Suppressor macrophage (primary cell): ENCODE measurements around the gene TAF3.
"Not testable (repeated sequence)": the region's sequence is repeated elsewhere in the genome, so short reads cannot be mapped to it uniquely, and the experiment has no call there.

Source experiments
- DNase-seq, 4 experiments: peaks; one replicate each; pipeline ENCODE4 v3.0.0-alpha.2; 2020 to 2022
- total RNA-seq, 17 experiments: gene quantifications; one replicate each; lab custom pipeline; 2026; ENCODE audit warnings: mixed read lengths in 6 of 17, inconsistent platforms in 3 of 17; lab: John Stamatoyannopoulos, UW

Gene TAF3, protein sequence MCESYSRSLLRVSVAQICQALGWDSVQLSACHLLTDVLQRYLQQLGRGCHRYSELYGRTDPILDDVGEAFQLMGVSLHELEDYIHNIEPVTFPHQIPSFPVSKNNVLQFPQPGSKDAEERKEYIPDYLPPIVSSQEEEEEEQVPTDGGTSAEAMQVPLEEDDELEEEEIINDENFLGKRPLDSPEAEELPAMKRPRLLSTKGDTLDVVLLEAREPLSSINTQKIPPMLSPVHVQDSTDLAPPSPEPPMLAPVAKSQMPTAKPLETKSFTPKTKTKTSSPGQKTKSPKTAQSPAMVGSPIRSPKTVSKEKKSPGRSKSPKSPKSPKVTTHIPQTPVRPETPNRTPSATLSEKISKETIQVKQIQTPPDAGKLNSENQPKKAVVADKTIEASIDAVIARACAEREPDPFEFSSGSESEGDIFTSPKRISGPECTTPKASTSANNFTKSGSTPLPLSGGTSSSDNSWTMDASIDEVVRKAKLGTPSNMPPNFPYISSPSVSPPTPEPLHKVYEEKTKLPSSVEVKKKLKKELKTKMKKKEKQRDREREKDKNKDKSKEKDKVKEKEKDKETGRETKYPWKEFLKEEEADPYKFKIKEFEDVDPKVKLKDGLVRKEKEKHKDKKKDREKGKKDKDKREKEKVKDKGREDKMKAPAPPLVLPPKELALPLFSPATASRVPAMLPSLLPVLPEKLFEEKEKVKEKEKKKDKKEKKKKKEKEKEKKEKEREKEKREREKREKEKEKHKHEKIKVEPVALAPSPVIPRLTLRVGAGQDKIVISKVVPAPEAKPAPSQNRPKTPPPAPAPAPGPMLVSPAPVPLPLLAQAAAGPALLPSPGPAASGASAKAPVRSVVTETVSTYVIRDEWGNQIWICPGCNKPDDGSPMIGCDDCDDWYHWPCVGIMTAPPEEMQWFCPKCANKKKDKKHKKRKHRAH
- total RNA-seq: 4.2 to 18.8 (median 10.1) reads per million in 17 experiments

DNA sequence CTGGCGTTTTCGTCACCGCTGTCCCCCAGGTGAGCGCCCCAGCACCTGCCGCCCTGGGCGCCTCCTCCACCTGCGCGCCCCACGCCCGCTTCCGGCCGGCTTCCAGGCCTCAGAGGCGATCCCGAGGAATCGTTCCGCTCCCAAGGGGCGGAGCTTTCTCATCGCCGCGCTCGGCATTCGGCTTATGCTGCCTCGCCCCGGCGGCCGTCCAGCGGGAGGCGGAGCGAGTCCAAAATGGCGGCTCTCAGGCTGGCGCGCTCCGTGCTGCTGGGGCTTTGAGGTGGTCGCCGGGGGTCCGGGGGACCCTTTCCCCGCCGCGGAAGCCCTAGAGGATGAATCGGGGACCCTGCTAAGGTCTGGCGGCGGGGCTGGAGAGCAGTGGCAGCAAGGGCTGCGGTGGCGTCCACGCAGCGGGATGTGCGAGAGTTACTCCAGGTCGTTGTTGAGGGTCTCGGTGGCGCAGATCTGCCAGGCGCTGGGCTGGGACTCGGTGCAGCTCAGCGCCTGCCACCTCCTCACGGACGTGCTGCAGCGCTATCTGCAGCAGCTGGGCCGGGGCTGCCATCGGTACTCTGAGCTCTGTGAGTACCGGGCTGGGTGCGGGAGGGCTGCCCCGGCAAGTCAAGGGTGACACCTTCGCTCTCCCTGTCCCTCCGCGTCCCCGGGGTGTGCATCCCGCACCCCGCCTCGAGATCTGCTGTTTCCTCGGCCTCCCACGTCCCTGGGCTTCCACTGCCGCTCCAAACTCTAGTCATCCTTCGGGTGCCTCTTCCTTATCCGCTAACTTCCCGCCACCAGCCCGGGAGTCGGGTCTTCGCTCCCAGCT lies at the start of gene TAF3:
Gene TAF3 (plus strand): TSS at position 211 of the 826 bp plus-strand sequence. CDS start 205 bp downstream, at position 416.
- DNase-seq: peak; percentile 92 to 96 (median 94)

DNA sequence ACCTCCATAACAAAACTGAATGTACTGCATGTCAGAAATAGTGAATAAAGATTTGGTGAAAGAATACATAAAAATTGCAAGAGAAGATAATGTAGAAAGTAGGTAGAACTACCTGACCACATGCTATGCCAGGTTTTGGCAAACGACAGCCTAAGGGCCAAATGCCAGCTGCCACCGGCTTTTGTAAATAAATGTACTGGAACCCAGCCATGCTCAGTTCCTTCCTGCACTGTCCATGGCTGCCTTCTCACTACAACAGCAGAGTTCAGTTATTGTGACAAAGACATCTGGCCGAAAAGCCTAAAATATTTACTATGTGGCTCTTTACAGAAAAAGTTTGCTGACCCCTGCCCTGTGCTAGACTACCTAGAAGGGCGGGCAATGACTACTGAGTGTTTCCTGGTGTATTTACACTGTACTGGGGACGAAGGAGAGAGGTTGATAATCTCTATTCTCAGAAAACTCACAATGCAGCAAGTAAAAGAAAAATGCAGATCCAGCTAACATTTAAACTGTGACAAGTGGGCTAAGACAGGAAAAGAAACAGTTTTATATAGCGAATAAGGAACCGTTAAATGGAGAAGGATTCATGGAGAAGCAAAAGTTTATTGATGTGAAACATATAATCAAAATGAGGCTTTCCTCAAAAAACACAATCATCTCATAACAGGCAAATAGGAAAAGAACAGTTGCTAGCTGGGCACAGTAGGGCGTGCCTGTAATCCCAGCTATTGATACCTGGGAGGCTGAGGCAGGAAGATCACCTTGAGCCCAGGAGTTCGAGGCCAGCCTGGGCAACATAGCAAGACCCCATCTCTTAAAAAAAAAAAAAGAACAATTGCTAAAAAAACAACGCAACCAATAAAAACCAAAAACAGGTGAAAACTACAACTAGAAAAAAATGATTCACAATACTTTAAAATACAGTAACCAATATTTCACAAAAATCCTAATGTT lies 44.2 kb upstream of the TAF3 start:
- no peak for DNase-seq

DNA sequence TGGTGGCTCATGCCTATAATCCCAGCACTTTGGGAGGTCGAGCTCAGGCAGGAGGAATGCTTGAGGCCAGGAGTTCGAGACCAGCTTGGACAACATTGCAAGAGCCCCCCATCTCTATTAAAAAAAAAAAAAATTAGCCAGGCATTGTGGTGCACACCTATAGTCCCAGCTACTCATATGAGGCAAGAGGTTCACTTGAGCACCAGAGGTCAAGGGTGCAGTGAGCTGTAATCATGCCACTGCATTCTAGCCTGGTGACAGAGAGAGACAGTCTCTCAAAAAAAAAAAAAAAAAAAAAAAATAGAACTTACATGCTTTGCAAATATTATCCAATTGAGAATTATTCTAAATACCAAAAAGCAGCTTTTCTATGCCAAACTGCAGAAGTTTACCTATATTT lies 41.5 kb upstream of the TAF3 start:
- DNase-seq: no peak

DNA sequence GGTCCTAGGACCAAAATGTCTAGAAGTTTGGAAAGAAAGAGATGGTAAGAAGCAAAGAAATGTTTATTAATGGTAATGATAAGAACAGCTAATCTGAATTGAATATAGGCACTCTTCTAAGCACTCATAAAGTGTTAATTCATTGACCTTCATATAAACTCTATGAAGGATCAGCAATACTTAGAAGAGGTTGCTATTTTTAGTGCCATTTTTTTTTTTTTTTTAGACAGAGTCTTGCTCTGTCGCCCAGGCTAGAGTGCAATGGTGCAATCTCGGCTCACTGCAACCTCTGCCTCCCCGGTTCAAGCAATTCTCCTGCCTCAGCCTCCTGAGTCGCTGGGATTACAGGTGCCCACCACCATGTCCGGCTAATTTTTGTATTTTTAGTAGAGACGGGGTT lies 36.1 kb upstream of the TAF3 start:
- not testable (repeated sequence) for DNase-seq

DNA sequence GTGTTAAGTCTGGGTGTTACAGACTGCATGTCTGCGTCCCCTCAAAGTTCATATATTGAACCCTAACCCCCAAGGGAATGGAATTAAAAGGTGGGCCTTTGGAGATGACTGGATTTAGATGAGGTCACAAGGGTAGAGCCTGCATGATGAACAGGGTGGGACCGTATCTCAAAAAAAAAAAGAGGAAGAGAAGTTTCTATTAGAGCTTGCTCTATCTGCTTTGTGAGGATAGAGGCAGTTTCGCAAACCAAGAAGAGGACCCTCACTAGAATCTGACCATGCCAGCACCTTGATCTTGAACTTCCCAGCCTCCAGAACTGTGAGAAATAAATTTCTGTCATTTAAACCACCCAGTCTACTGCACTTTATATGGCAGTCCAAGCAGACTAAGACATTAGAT lies 31.9 kb upstream of the TAF3 start:
- peak in 3 of 4 experiments; percentile 6 to 33 (median 18) for DNase-seq

DNA sequence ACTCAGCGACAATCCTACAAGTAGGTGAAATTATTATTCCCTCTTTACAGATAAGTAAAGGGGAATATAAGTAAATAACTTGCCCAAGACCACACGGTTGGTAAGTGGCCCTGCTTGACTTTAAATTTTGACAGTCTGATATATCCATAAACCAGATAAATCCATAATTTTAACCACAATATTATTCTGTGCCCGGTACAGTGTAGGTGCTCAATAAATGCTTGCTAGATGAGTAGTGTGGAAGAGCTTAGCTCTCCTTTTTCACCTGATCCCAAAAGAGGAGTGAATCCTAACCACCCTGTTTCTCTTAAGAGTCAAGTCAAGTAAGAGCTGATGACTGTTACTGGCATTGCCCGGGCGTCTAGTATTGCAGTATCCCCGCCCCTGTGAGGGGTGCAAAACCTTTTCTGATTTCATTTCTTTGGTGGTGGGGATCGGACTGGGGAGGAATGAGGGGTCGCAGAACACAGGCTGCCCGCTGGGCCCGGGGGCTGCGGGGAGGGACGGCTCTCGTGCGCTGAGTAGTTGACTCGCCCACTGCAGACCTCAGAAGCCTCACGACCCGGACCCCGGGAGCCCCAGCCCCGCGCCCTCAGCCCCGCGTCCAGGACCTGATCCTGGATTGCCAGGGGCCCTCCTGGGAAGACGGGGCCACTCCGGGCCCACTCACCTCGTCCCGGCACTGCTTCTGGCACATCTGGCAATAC lies 31.0 kb upstream of the TAF3 start:
- peak; percentile 12 to 33 (median 22) for DNase-seq

DNA sequence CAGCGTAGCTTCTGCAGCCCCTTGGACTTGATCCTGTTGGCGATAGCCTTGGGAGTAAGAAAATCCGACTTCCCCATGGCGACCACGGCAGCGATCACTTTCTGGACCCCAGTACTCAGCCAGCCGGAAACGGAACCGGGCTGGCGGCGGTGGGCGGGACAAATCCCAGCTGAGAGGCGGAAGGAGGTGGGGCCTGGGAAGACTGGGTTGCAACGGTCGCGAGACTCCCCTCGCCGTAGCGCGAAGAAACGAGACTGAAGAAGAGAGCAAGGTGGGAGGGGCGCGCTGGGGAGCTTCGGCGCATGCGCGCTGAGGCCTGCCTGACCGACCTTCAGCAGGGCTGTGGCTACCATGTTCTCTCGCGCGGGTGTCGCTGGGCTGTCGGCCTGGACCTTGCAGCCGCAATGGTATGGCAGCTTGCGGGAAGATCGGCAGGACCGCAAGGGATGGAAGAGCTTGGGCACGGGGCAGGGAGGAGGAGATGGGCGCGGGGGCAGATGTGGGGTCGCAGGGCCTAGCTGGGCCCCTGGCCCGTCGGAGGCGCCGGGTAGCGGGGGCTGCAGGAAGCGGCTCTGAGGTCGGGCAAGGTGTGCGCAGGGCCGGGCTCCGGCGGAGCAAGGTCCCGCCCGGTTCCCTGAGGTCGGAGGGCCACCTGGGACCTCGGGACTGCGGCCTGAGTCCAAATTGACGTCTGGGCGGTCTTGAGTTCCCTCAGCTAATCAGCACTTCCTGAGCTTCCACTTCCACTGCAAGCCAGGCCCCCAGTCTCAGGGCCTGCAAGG lies 30.3 kb upstream of the TAF3 start, which contains the start of the genes ATP5F1C and KIN:
Gene ATP5F1C (plus strand): TSS at position 321 of the 782 bp plus-strand sequence. CDS start 31 bp downstream, at position 352.
Gene KIN (minus strand): TSS at position 137 of the 782 bp plus-strand sequence. CDS start 60 bp downstream, at position 77.
- peak; percentile 98 to 99 (median 99) for DNase-seq

DNA sequence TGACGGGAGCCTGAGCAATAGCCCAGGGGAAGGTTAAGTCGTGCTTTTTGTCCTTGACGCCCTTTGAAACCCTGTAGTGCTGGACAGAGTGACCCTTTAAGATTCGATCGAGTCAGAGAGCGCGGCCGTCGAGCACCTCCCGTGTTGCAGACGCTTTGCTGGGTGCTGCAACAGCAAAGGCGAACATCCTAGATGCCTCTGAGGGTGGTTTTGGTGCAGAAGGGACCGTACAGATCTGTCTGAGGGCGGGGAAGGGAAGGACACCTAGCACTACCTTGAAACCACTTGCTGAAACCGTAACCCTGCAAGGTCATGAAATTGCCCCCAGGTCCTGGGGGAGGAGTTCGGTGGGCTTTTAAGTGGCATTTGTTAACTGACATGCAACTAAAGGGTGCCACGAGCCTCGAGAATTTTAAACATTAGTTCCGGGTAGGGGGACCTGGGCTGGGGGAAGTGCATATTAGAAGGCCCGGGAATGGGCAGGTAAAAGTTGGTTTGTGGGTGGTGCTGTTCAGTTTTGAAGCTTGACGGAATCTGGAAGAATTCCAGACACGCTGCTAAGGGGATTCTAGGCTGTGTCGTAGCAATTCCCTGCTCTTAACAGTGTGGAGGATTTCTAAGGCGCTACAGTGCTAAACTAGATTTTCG lies 29.5 kb upstream of the TAF3 start:
- peak in 1 of 4 experiments; percentile 12 for DNase-seq

DNA sequence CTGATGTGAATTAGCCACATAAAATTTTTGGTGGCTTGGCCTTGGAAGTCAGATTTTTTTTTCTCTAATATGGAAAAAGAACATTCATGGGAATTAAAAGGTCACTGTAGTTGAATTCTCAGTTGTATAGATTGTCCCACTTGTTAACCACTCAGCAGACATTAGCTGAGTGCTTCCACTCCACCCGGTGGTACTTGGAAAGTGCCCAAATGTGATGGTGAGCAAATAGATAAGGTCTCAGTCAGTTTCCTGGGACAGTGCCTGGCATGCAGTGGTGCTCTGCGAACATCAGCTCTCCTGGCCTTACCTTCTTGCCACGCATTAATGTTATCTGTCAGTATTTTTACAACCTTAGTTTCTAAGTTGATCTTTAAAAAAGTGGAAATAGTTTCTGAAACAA lies 28.9 kb upstream of the TAF3 start:
- peak in 1 of 4 experiments; percentile 8 for DNase-seq

DNA sequence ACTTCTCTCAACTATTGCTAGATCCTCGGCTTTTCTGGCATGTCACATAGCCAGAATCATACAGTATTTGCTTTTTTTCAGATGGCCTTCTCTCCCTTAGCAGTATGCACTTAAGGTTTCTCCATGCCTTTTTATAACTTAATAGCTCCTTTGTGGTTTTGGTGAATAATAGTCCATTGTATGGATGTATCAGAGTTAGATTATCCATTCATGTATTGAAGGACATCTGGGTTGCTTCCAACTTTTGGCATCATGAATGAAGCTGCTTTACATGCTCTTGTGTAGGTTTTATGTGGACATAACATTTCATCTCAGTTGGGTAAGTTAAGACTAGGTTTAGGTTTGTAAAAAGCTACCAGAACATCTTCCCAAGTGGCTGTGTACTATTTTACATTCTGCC lies 25.8 kb upstream of the TAF3 start:
- DNase-seq: no peak

DNA sequence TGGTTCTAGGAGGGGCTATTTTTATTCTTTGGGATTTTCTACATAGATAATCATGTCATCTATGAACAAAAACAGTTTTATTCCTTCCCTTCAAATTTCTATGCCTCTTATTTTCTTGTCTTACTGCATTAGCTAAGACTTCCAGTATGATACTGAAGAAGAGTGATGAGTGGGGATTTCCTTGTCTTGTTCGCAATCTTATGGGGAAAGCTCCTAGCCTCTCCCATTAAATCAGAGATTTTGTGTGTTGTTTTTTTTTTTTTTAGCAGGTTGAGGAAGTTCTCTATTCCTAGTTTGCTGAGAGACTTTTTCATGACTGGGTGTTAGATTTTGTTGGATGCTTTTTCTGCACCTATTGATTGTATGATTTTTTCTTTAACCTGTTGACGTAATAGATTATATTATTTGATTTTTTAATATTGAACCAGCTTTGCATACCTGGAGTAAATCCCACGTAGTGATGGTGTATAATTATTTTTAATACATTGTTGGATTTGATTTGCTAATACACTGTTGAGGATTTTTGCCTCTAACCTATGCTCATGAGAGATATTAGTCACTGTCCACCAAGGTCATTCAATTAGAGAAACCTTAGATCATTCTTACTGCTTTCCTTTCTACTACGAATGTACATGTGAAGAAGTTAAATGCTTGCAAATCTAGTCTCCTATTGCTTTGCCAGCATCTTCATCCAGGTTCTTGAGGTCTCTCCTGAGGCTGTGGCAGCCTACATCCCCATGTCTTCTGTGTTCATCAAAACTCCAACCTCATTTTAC lies 23.9 kb upstream of the TAF3 start:
- peak in 1 of 4 experiments; percentile 18 for DNase-seq

DNA sequence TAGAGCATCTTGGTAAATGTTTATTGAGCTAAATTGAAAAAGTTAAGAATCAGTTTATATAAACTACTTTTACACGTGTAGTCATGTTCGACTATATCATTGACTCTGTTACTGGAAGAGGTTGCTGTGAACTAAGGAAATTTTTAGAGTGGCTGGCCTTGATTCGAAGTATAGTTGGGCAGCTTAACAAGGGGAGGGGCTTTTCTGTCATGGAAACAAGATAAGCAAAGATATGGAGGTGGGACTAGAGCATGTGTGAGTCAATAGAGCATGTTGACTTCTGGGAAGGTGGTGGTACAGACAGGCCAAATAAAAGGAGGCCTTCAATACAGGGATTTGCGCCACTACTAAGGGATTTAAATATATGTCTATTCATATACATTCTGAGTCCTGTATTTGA lies 22.7 kb upstream of the TAF3 start:
- DNase-seq: no peak

DNA sequence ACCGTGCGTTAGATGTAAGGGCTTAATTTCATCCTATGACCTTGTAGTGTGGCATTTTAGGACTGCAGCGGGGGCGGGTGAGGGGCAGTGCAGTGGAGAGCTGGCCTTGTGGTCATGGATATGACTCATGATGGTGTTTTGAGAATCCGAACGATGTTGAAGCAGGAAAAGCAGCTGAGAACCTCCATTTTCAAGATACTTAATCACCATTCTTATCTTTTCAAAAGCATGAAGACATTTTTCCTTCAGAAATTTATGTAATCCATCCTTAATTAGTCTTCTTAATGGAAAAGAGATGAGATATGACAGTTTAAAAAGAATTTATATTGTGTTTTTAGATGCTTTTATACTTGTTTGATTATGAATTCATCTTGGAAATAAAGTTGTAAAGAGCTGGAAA lies 20.7 kb upstream of the TAF3 start:
- peak; percentile 13 to 42 (median 38) for DNase-seq

DNA sequence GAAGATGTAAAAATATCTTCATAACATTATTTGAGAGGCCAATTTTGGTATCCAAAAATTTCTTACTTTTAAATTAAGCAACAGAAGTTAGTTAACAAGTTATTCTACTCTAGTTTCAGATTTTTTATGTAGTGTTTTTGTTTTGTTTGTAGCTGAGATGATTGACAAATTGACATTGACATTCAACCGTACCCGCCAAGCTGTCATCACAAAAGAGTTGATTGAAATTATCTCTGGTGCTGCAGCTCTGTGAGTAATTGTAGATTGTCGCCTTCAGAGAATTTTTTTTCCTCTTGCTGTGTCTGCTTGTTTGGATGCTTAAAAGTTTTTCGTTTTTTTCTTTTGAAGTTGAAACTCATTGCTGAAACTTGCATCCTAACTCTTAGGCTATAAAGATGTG lies 15.7 kb upstream of the TAF3 start:
- no peak for DNase-seq

DNA sequence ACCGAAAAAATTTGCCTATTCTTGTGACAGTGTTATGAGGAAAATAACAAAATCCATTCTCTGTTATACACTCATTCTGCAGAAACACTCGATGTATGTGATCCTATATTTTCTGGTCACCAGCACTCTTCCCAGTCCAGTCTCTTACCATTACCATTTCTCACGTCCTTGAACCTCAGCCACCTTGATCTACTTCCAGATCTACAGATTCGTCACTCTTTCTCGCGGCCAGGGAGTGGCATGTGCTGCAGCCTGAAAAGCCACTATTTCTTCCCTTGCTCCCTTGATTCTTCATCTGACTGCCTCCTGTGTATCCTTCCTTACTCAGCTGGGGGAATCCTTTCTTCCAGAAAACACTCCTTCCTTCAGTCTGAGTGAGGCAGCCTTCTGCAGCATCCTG lies 14.1 kb upstream of the TAF3 start:
- DNase-seq: no peak

DNA sequence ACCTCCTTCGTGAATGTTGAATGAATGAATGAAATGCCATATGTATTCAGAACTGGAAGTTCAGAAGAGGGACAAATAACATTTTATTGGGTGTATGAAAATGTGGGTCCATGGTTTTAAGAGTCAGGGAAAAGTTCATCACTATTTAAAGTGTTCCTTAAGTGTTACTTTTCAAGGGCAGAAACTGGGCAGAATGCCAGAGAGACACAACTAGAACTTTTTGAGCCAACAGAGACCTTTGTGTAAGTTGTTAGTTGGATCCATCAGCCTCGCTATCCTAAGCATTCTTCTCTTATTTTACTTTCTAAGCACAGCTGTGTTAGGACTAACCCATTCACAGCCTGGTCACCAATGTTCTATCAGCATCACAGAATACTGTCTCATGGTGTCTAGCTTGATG lies 13.6 kb upstream of the TAF3 start:
- no peak for DNase-seq

DNA sequence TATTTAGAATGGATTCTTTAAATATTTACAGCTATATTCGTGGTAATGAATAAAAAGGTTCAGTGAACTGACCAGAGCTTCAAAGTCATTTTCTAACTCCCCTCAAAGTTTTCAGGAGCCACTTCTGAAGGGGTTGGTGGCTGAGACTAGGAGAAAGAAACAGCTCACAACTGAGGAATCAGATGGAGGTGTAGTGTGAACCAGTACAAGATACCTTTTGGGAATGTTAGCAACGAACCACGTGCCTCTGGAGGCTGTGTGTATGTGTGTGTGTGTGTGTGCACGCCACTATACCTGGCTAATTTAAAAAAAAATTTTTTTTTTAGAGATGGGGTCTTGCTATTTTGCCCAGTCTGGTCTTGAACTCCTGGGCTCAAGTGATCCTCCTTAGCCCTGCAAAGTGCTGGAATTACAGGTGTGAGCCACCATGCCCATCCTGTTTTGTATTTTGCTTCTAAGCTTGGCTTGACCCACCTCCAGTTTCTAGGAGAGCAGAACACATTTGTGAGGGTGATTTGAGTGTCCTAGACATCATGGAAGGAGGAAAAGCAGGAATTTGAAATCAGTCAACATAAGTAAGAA lies 9.5 kb upstream of the TAF3 start:
- DNase-seq: no peak

DNA sequence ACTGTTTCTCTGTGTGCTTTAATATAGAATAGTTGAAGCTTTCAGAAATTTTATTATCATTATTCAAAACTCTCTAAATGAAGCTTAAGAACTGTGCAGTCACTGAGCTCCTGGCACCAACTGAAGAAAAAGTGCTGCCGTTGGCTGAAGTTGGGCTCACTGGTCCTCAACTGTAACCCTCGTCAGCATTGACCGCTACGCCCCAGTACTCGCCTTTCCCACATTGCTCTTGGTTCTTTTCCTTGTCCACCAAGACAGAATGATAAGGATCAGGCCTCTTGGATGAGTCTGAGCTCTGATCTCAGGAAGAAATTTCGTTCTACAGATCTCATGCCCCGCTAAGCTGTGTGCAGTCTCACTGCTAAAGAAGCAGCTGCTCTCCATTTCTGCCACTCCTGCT lies 7.9 kb upstream of the TAF3 start:
- no peak for DNase-seq
